GM23338 (cell line): ENCODE results near the gene SLC4A4.

Experiments used
- CREB1 ChIP-seq: fragments of 250-450 bp; sonication (Bioruptor Pico); IDR thresholded peaks from 2 replicates; pipeline ENCODE4 v1.5.0; 2020; ENCODE audit warnings: low read depth, mild to moderate bottlenecking, moderate library complexity
- CTCF ChIP-seq, 2 experiments: fragments of 200-600 bp in 1 of 2; sonication (generic) in 1 of 2; conservative IDR thresholded peaks; 2 replicates each; pipeline versions ENCODE4 v1.5.1 to v1.6.1; 2016 to 2017; ENCODE audit warnings: antibody characterized with exemption in 2 of 2, low read depth in 2 of 2, mild to moderate bottlenecking in 2 of 2, moderate library complexity in 1 of 2
- ETS1 ChIP-seq: IDR thresholded peaks from 2 replicates; pipeline ENCODE4 v1.6.1; 2016; ENCODE audit warnings: antibody characterized with exemption
- EZH2 ChIP-seq: fragments of 200-600 bp; sonication (generic); IDR thresholded peaks from one replicate; pipeline ENCODE4 v1.8.0; 2017; ENCODE audit warnings: antibody characterized with exemption, mild to moderate bottlenecking, low read depth; ENCODE audit not compliant: unreplicated experiment
- EZH2phosphoT487 ChIP-seq: fragments of 200-600 bp; sonication (generic); IDR thresholded peaks from one replicate; pipeline ENCODE4 v1.8.1; 2018; ENCODE audit warnings: antibody characterized with exemption; ENCODE audit not compliant: unreplicated experiment
- JUNB ChIP-seq: IDR thresholded peaks from one replicate; pipeline ENCODE4 v1.6.1; 2016; ENCODE audit warnings: antibody characterized with exemption; ENCODE audit not compliant: unreplicated experiment
- NANOG ChIP-seq: IDR thresholded peaks from 2 replicates; pipeline ENCODE4 v1.6.1; 2016; ENCODE audit warnings: antibody characterized with exemption, borderline replicate concordance
- POLR2AphosphoS5 ChIP-seq: IDR thresholded peaks from 2 replicates; pipeline ENCODE4 v1.6.1; 2016; ENCODE audit warnings: antibody characterized with exemption, low read depth
- REST ChIP-seq: IDR thresholded peaks from one replicate; pipeline ENCODE4 v1.6.1; 2018; ENCODE audit warnings: antibody characterized with exemption; ENCODE audit not compliant: unreplicated experiment
- ZNF114 ChIP-seq: fragments of 250-450 bp; sonication (Bioruptor Pico); IDR thresholded peaks from 2 replicates; pipeline ENCODE4 v1.5.0; 2020; ENCODE audit warnings: mild to moderate bottlenecking, moderate library complexity
- ZNF331 ChIP-seq: fragments of 250-450 bp; sonication (Bioruptor Pico); IDR thresholded peaks from 2 replicates; pipeline ENCODE4 v1.5.0; 2020; ENCODE audit warnings: low read depth, mild to moderate bottlenecking, moderate library complexity

- TF ChIP-seq CTCF (conservative IDR thresholded peaks at IDR 0.05; ENCODE audit: low read depth in 2 of 2) = no peak
- no peak for TF ChIP-seq POLR2AphosphoS5
- TF ChIP-seq CREB1 = no peak
- no peak for TF ChIP-seq REST
- TF ChIP-seq EZH2 = no peak
- TF ChIP-seq ZNF331 (CRISPR knock-in tag) = no peak
- TF ChIP-seq EZH2phosphoT487 = no peak
- TF ChIP-seq NANOG = no peak
- TF ChIP-seq ZNF114 (CRISPR knock-in tag) = no peak
- no peak for TF ChIP-seq JUNB
- no peak for TF ChIP-seq ETS1
Measured at GRCh38 chr4:71382125-71382899, 43.5 kb downstream of the SLC4A4 start.
